H1 (cell line): ENCODE measurements around the gene UBAC1. TPM values are rescaled to one million over a fixed set of nuclear protein-coding genes. Genes with fewer than 3 reads are reported as not detected.

Experiments used
- CTCF ChIA-PET: fragments of 300-600 bp; sonication (Branson Sonifier 250); formaldehyde crosslinking; loops from one replicate; lab custom pipeline; 2021; ENCODE audit not compliant: partially characterized antibody; lab: Charles Lee
- POLR2A ChIA-PET: fragments of 300-600 bp; sonication (Branson Sonifier 250); formaldehyde crosslinking; loops from one replicate; lab custom pipeline; 2021; ENCODE audit warnings: inconsistent platforms; ENCODE audit not compliant: partially characterized antibody; lab: Charles Lee
- DNase-seq, 2 experiments: peaks; one replicate each; pipeline versions ENCODE4 v3.0.0 to v3.0.0-alpha.2; 2010 to 2022; ENCODE audit warnings: low spot score in 2 of 2, low read depth in 1 of 2, mixed read lengths in 1 of 2
- FAIRE-seq: peaks from 2 replicates; lab custom pipeline; 2011; peaks lifted over from hg19 to GRCh38; lab: Jason Lieb, UNC
- H2AFZ ChIP-seq: 2 replicates; pipeline ENCODE4 v1.8.1; 2012; ENCODE audit warnings: low read length, inconsistent platforms
- H2AK5ac ChIP-seq: 2 replicates; pipeline ENCODE4 v1.6.1; 2013; ENCODE audit warnings: low read depth, low read length
- H2BK120ac ChIP-seq: replicated peaks from 2 replicates; pipeline ENCODE3; 2013; ENCODE audit warnings: low read depth, low read length, inconsistent platforms
- H2BK12ac ChIP-seq: 2 replicates; pipeline ENCODE4 v1.6.1; 2013; ENCODE audit warnings: low read depth, low read length
- H2BK15ac ChIP-seq: 2 replicates; pipeline ENCODE4 v1.6.1; 2013; ENCODE audit warnings: low read length
- H2BK20ac ChIP-seq: 2 replicates; pipeline ENCODE4 v1.6.1; 2013; ENCODE audit warnings: low read length
- H2BK5ac ChIP-seq: 2 replicates; pipeline ENCODE4 v1.6.1; 2013; ENCODE audit warnings: low read depth, low read length
- H3K14ac ChIP-seq: 2 replicates; pipeline ENCODE4 v1.6.1; 2013; ENCODE audit warnings: inconsistent platforms; ENCODE audit not compliant: insufficient read length
- H3K18ac ChIP-seq: 2 replicates; pipeline ENCODE4 v1.6.1; 2013; ENCODE audit warnings: low read length; ENCODE audit errors: extremely low read depth
- H3K23ac ChIP-seq: 2 replicates; pipeline ENCODE4 v1.6.1; 2013; ENCODE audit warnings: inconsistent platforms; ENCODE audit not compliant: insufficient read length
- H3K23me2 ChIP-seq: 2 replicates; pipeline ENCODE4 v1.6.1; 2013; ENCODE audit warnings: low read depth, low read length
- H3K27ac ChIP-seq: 2 replicates; pipeline ENCODE4 v1.6.1; 2011; ENCODE audit warnings: low read depth, low read length, inconsistent platforms
- H3K27me3 ChIP-seq, 4 experiments: replicated peaks in 1 of 4; 1 replicate in 1 of 4; 2 replicates in 3 of 4; pipeline versions ENCODE4 v1.6.1 to v1.8.1; 2011 to 2013; ENCODE audit warnings: low read length in 3 of 4, mild to moderate bottlenecking in 3 of 4, inconsistent platforms in 2 of 4, mixed read lengths in 2 of 4, moderate library complexity in 1 of 4; ENCODE audit not compliant: control insufficient read depth in 3 of 4, insufficient read depth in 3 of 4; ENCODE audit errors: extremely low read depth in 1 of 4
- H3K36me3 ChIP-seq, 4 experiments: 2 replicates each; pipeline versions ENCODE4 v1.6.1 to v1.8.1; 2011 to 2013; ENCODE audit warnings: mild to moderate bottlenecking in 4 of 4, low read length in 3 of 4, moderate library complexity in 2 of 4, control low read depth in 1 of 4, inconsistent platforms in 1 of 4; ENCODE audit not compliant: insufficient read depth in 4 of 4, control insufficient read depth in 2 of 4
- H3K4ac ChIP-seq: replicated peaks from 2 replicates; pipeline ENCODE3; 2013; ENCODE audit warnings: low read length, low read depth, mixed read lengths, inconsistent platforms; ENCODE audit not compliant: insufficient read length
- H3K4me1 ChIP-seq, 4 experiments: replicated peaks in 1 of 4; 1 replicate in 1 of 4; 2 replicates in 3 of 4; pipeline versions ENCODE4 v1.6.1 to v1.8.1; 2011 to 2013; ENCODE audit warnings: low read length in 3 of 4, inconsistent platforms in 2 of 4, mixed read lengths in 1 of 4; ENCODE audit not compliant: insufficient read depth in 4 of 4, control insufficient read depth in 3 of 4
- H3K4me2 ChIP-seq, 2 experiments: 2 replicates each; pipeline versions ENCODE4 v1.6.1 to v1.8.1; 2011 to 2013; ENCODE audit warnings: low read depth in 2 of 2, low read length in 2 of 2, control low read depth in 1 of 2, inconsistent platforms in 1 of 2, mild to moderate bottlenecking in 1 of 2; ENCODE audit not compliant: insufficient read depth in 1 of 2
- H3K4me3 ChIP-seq, 4 experiments: fragments of 200-600, 300-600 bp in 1 of 4; sonication (generic), shearing (Covaris generic), sonication (Bioruptor Twin) in 1 of 4; 2 replicates each; pipeline versions ENCODE4 v1.5.1 to v1.8.1; 2011 to 2016; ENCODE audit warnings: low read length in 4 of 4, low read depth in 3 of 4, control low read depth in 2 of 4, inconsistent platforms in 2 of 4, mild to moderate bottlenecking in 2 of 4, mixed read lengths in 1 of 4, moderate library complexity in 1 of 4; ENCODE audit not compliant: insufficient read depth in 2 of 4; ENCODE audit errors: extremely low read depth in 1 of 4
- H3K56ac ChIP-seq: replicated peaks from 2 replicates; pipeline ENCODE3; 2013; ENCODE audit warnings: low read depth, mild to moderate bottlenecking, mixed read lengths, low read length, inconsistent platforms; ENCODE audit not compliant: insufficient read length
- H3K79me1 ChIP-seq: 2 replicates; pipeline ENCODE4 v1.6.1; 2013; ENCODE audit warnings: low read depth, low read length, control low read depth
- H3K79me2 ChIP-seq, 2 experiments: 2 replicates each; pipeline versions ENCODE4 v1.6.1 to v1.8.1; 2012 to 2013; ENCODE audit warnings: low read length in 2 of 2, mild to moderate bottlenecking in 2 of 2, inconsistent platforms in 1 of 2; ENCODE audit not compliant: insufficient read depth in 2 of 2, control insufficient read depth in 1 of 2
- H3K9ac ChIP-seq, 4 experiments: replicated peaks in 1 of 4; 1 replicate in 1 of 4; 2 replicates in 3 of 4; pipeline versions ENCODE4 v1.6.1 to v1.8.1; 2011 to 2013; ENCODE audit warnings: low read depth in 3 of 4, low read length in 3 of 4, control low read depth in 2 of 4, mild to moderate bottlenecking in 2 of 4, moderate library complexity in 2 of 4, inconsistent platforms in 1 of 4; ENCODE audit errors: extremely low read depth in 1 of 4
- H3K9me3 ChIP-seq, 2 experiments: 2 replicates each; pipeline versions ENCODE4 v1.6.1 to v1.8.1; 2012 to 2013; ENCODE audit warnings: mild to moderate bottlenecking in 2 of 2, moderate library complexity in 2 of 2, control low read depth in 1 of 2, inconsistent platforms in 1 of 2, low read depth in 1 of 2, low read length in 1 of 2, mixed read lengths in 1 of 2; ENCODE audit not compliant: insufficient read depth in 2 of 2
- H4K20me1 ChIP-seq, 2 experiments: replicated peaks in 1 of 2; 2 replicates each; pipeline versions ENCODE3 to v1.8.1; 2011 to 2013; ENCODE audit warnings: inconsistent platforms in 2 of 2, low read length in 2 of 2, mild to moderate bottlenecking in 1 of 2; ENCODE audit not compliant: insufficient read depth in 2 of 2, control insufficient read depth in 1 of 2
- H4K5ac ChIP-seq: 2 replicates; pipeline ENCODE4 v1.6.1; 2013; ENCODE audit warnings: low read length, low read depth, mixed read lengths, inconsistent platforms; ENCODE audit not compliant: insufficient read length
- H4K8ac ChIP-seq: 2 replicates; pipeline ENCODE4 v1.8.0; 2013; ENCODE audit warnings: mild to moderate bottlenecking, moderate library complexity, low read length, inconsistent platforms; ENCODE audit not compliant: insufficient read depth; ENCODE audit errors: extremely low read depth
- H4K91ac ChIP-seq: replicated peaks from 2 replicates; pipeline ENCODE3; 2013; ENCODE audit warnings: low read length, mixed read lengths, inconsistent platforms; ENCODE audit not compliant: insufficient read length
- TEAD4 ChIP-seq: IDR thresholded peaks from 2 replicates; pipeline ENCODE4 v1.6.1; 2012; ENCODE audit warnings: low read depth, low read length, inconsistent platforms, mixed read lengths
- WGBS, 2 experiments: shearing (Covaris generic) in 1 of 2; methylation state at CpG; one replicate each; pipeline versions ENCODE4 v1.1.6 to v1.1.7; 2013 to 2015; ENCODE audit warnings: low lambda C conversion rate in 2 of 2, mixed read lengths in 2 of 2, inconsistent platforms in 1 of 2, low coverage in 1 of 2, missing lambda C conversion rate in 1 of 2; ENCODE audit not compliant: insufficient replicate concordance in 2 of 2, insufficient coverage in 1 of 2, insufficient read length in 1 of 2; ENCODE audit errors: extremely low coverage in 1 of 2, missing lambda C conversion rate in 1 of 2; 5-methylcytosine and 5-hydroxymethylcytosine counted together
- polyA plus RNA-seq, 7 experiments: library from polyadenylated mRNA; depleted of rRNA in 3 of 7; stranded (reverse) in 5 of 7; unstranded in 2 of 7; fragments of >200 nt in 5 of 7; fragments of 200-250 nt in 2 of 7; gene quantifications; 1 replicate in 5 of 7; 2 replicates in 1 of 7; 4 replicates in 1 of 7; pipeline versions ENCODE4 v1.2.1 to v1.2.3, GENCODE V29; 2011 to 2013; ENCODE audit warnings: missing spikeins in 2 of 7, mixed read lengths in 2 of 7
- total RNA-seq: library from RNA; stranded (reverse); fragmentation: NEBNext Ultra II Directional; extraction: Animal tissue kit (Norgen Biotek cat#: 25700); gene quantifications from 2 replicates; pipeline ENCODE4 v1.2.1, GENCODE V29; 2021

The UBAC1 gene
- total and polyA plus RNA-seq, 2 of the 8 experiments (the other 6 are each of a cell fraction or from before 2014, with no cell fraction given): 59.3 to 85.2 TPM

GRCh38 chr9:135941288-135941995, 19.7 kb downstream of the UBAC1 start:
- DNase-seq (no peak), FAIRE-seq (no peak)
- Histone ChIP-seq H3K36me3 (peaks cover 7 to 47% (median 34%) of the 10 kb centered on the region in 4 experiments; a peak in 6 of 8 replicates), H3K79me1 (0 out of 2 replicates have a peak, but pooled peaks cover 2% of the 10 kb centered on the region), H3K18ac (no peak overlapping the region), H3K14ac (no peak overlapping the region), H3K4me3 (no peak overlapping the region), H3K4me2 (no peak overlapping the region), H4K5ac (no peak overlapping the region), H4K91ac (no peak overlapping the region), H3K4me1 (no peaks in the 10 kb centered on the region), H3K9ac (no peak overlapping the region), H4K8ac (no peak overlapping the region), H2BK120ac (no peak overlapping the region), H2AFZ (no peak overlapping the region), H3K27me3 (no peaks in the 10 kb centered on the region), H2BK12ac (no peak overlapping the region), H3K79me2 (no peaks in the 10 kb centered on the region), H3K9me3 (peaks cover 3 to 5% of the 10 kb centered on the region in 2 experiments; a peak in 3 of 4 replicates), H3K56ac (no peak overlapping the region), H3K4ac (no peak overlapping the region), H2AK5ac (no peak overlapping the region), H2BK5ac (no peak overlapping the region), H2BK15ac (no peak overlapping the region), H3K27ac (no peak overlapping the region), H4K20me1 (peaks cover 0 to 5% of the 10 kb centered on the region in 2 experiments), H3K23ac (no peak overlapping the region), H2BK20ac (no peak overlapping the region), H3K23me2 (peaks cover 4% of the 10 kb centered on the region; the same call in 1 of the 2 replicates)
- 93% methylated on average over 13 of the region's 13 CpGs; no CpG with 5 or more reads in 1 of the 2 experiments for WGBS, 2 experiments
- ChIA-PET CTCF (interaction anchor here (0.8 to 1.4 kb wide), 3 partner anchors 26 to 138 kb away, joined by 3 to 5 read pairs (median 3); no protein-coding TSS in a partner anchor), POLR2A (no interaction called here)
- no peak for TF ChIP-seq TEAD4
